CD4-positive, alpha-beta T cell treated with Interleukin-10 for 1 hour (primary cell): Measurements from ENCODE around the gene FAIM2.

Experiments
- DNase-seq: peaks from one replicate; pipeline ENCODE4 v3.0.0-alpha.2; 2020

The FAIM2 gene

GRCh38 chr12:49916129-49916919 lies 12.6 kb upstream of the FAIM2 start:
- DNase-seq: no peak

- no peak for DNase-seq
Observed at GRCh38 chr12:49912345-49913255, 8.9 kb upstream of the FAIM2 start.

GRCh38 chr12:49911213-49911605 lies 7.5 kb upstream of the FAIM2 start:
- no peak for DNase-seq

- DNase-seq: no peak
Observed at GRCh38 chr12:49910331-49911212, 6.9 kb upstream of the FAIM2 start.

GRCh38 chr12:49909826-49910225 lies 6.1 kb upstream of the FAIM2 start:
- DNase-seq: no peak

- no peak for DNase-seq
Observed at GRCh38 chr12:49909356-49909755, 5.7 kb upstream of the FAIM2 start.

- no peak for DNase-seq
Observed at GRCh38 chr12:49907352-49907751, 3.7 kb upstream of the FAIM2 start.

GRCh38 chr12:49905718-49906314 lies 2.1 kb upstream of the FAIM2 start:
- DNase-seq: no peak

- no peak for DNase-seq
Observed at GRCh38 chr12:49904601-49905000, 901 bp upstream of the FAIM2 start.

GRCh38 chr12:49903351-49903699 lies 375 bp downstream of the FAIM2 start:
- DNase-seq: no peak

- DNase-seq: no peak
Observed at GRCh38 chr12:49902399-49903350, 1.0 kb downstream of the FAIM2 start.

GRCh38 chr12:49901986-49902385 lies 1.7 kb downstream of the FAIM2 start:
- DNase-seq: no peak

GRCh38 chr12:49901026-49901425 lies 2.7 kb downstream of the FAIM2 start:
- DNase-seq: no peak

GRCh38 chr12:49900371-49900770 lies 3.3 kb downstream of the FAIM2 start:
- DNase-seq: no peak

GRCh38 chr12:49899921-49900320 lies 3.8 kb downstream of the FAIM2 start:
- no peak for DNase-seq

GRCh38 chr12:49899286-49899843 lies 4.3 kb downstream of the FAIM2 start:
- DNase-seq: no peak

- DNase-seq: no peak
Observed at GRCh38 chr12:49897276-49897675, 6.4 kb downstream of the FAIM2 start.

GRCh38 chr12:49895773-49896172 lies 7.9 kb downstream of the FAIM2 start:
- DNase-seq: no peak

- DNase-seq: no peak
Observed at GRCh38 chr12:49894751-49895148, 8.9 kb downstream of the FAIM2 start.

- no peak for DNase-seq
Observed at GRCh38 chr12:49893753-49894750, 9.6 kb downstream of the FAIM2 start.
